Stomach smooth muscle (tissue), 2 donors: ENCODE results near the gene DNAH9.

ENCODE experiments used
- H3K27ac ChIP-seq: one replicate; pipeline ENCODE4 v1.7.0; 2013; ENCODE audit warnings: mild to moderate bottlenecking, low read length, inconsistent platforms
- H3K27me3 ChIP-seq, 2 donors: one replicate each; pipeline ENCODE4 v1.7.0; 2013; ENCODE audit warnings: low read length in 2 of 2; ENCODE audit not compliant: insufficient read depth in 2 of 2, control insufficient read depth in 1 of 2
- H3K36me3 ChIP-seq, 2 donors: one replicate each; pipeline ENCODE4 v1.7.0; 2013; ENCODE audit warnings: low read length in 2 of 2; ENCODE audit not compliant: control insufficient read depth in 2 of 2, insufficient read depth in 2 of 2
- H3K4me1 ChIP-seq: one replicate; pipeline ENCODE4 v1.7.0; 2013; ENCODE audit warnings: low read length; ENCODE audit not compliant: control insufficient read depth, insufficient read depth
- H3K4me3 ChIP-seq, 2 donors: one replicate each; pipeline ENCODE4 v1.7.0; 2013; ENCODE audit warnings: low read length in 2 of 2
- H3K9ac ChIP-seq, 2 donors: one replicate each; pipeline ENCODE4 v1.7.0; 2013; ENCODE audit warnings: low read length in 2 of 2, mild to moderate bottlenecking in 1 of 2
- H3K9me3 ChIP-seq, 2 donors: one replicate each; pipeline ENCODE4 v1.7.0; 2013; ENCODE audit warnings: low read length in 2 of 2; ENCODE audit not compliant: control insufficient read depth in 2 of 2
- donor health status: healthy.
- donor health status: Pancreatic carcinoma.

DNAH9 gene

DNA sequence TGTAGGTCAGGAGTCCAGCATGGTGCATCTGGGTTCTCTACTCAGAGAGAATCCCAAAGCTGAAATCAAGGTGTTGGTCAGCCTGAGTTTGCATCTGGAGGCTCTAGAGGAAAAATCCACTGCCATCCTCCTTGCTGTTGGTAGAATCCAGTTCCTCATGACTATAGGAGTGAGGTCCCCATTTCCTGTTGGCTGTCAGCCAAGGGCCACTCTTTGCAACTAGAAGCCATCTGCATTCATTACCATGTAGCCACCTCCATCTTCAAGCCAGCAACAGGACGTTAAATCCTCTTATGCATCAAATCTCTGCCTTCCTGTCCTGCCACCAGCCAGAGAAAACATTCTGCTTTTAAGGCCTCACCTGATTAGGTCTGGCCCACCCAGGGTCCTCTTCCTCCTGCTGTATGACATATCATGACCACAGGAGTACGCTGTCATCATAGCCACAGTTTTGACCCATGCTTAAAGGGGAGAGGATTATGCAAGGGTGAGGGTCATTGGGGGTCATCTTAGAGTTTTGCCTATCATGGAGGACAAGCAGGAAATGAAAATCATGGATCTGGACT lies 40.5 kb downstream of the DNAH9 start:
- Histone ChIP-seq H3K4me1 (no peaks in the 10 kb centered on the region), H3K9me3 (no peaks in the 10 kb centered on the region), H3K36me3 (no peaks in the 10 kb centered on the region), H3K27ac (no peak overlapping the region), H3K27me3 (peaks cover 0 to 2% of the 10 kb centered on the region in 2 donors), H3K9ac (no peak overlapping the region), H3K4me3 (no peak overlapping the region)

DNA sequence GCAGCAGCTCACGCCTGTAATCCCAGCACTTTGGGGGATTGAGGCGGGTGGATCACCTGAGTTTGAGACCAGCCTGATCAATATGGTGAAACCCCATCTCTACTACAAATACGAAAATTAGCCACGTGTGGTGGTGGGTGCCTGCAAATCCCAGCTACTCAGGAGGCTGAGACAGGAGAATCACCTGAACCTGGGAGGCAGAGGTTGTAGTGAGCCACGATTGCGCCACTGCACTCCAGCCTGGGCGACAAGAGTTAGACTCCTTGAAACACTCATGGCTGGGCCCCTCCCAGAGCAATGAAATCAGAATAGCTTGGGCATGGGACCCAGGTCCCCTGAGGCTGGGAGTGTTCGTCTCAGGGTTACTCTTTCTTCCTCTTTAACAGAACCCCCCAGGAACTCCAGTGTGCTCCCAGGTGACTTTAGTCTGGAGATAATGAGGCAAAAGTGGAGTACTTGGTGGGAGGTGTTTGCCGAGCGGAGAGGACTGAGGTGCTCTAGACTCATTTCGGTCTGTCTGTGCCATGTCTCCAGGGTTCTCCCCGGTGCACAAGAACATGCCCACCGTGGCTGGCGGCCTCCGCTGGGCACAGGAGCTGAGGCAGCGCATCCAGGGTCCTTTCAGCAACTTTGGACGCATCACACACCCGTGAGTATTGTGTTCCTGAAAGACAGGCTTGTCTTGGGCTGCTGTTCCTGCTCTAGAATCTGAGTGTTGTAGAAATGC lies 41.6 kb downstream of the DNAH9 start:
- peaks cover 0 to 2% of the 10 kb centered on the region in 2 donors for H3K27me3 ChIP-seq
- no peak overlapping the region for H3K9ac ChIP-seq
- no peak overlapping the region for H3K27ac ChIP-seq
- no peaks in the 10 kb centered on the region for H3K36me3 ChIP-seq
- peaks cover 3% of the 10 kb centered on the region for H3K4me1 ChIP-seq
- H3K9me3 ChIP-seq: no peaks in the 10 kb centered on the region
- H3K4me3 ChIP-seq: no peak overlapping the region

GRCh38 chr17:11640463-11640814 lies 42.2 kb downstream of the DNAH9 start:
- H3K4me1 ChIP-seq: peaks cover 3% of the 10 kb centered on the region
- no peaks in the 10 kb centered on the region for H3K9me3 ChIP-seq
- H3K4me3 ChIP-seq: no peak overlapping the region

DNA sequence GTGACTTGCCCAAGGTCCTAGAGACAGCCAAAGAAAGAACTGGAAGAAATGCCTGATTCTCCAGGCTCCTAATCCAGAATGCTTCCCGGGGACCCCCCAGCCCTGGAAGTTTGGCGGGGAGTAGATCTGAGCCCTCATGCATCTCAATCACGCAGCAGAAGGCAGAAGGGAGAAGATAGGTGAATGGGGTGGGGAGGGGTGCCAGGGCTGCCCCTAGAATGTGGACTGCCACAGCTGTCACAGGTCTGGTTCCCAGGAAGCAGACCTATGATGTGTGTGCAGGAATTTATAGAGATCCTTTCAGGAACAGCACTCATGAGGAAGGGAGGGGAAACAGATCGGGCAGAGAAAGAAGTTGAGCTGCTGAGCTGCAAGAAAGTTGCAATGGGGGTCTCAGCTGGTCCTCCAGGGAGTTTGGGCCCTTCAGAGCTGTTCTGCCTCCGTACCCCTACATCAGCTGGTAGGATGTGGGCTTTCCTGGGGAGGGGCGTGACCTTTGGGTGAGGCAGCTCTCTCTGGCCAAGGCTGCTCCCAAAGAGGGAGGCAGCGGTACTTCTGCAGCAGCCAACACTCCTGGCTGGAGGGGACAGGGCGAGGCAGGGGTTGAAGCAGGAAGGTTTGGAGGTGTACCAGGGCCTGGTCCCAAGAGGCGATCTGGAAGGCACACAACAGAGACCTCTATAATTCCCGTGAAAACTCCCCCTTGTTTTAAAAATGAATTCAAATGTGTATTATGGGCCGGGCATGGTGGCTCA lies 43.4 kb downstream of the DNAH9 start:
- Histone ChIP-seq H3K27me3 (peaks cover 0 to 4% of the 10 kb centered on the region in 2 donors), H3K4me1 (peaks cover 3% of the 10 kb centered on the region), H3K9me3 (no peaks in the 10 kb centered on the region), H3K4me3 (no peak overlapping the region), H3K9ac (no peak overlapping the region), H3K36me3 (no peaks in the 10 kb centered on the region), H3K27ac (no peak overlapping the region)

More at GRCh38 chr17:11640463-11640814, 42.2 kb downstream of the DNAH9 start:
- Histone ChIP-seq H3K27ac (no peak overlapping the region), H3K27me3 (peaks cover 0 to 3% of the 10 kb centered on the region in 2 donors), H3K9ac (no peak overlapping the region), H3K36me3 (no peaks in the 10 kb centered on the region)

DNA sequence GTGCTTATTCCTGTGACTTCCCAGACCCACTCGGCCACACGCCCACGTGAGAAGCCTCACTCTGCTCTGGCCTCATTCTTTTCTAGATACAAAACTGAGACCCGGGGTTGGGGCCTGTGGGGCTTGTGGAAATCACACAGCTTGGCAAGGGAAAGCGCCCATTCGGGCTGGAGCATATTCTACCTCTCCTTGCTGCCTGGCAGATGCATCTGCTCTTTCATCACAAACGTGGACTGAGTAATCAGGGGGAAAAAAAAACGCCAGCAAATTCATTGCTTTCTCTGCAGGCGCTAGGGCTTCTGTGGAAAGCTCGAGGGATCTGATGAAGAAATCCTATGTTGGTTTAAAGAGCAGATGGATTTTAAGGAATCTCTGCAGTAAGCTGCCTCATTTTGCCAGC lies 44.4 kb downstream of the DNAH9 start:
- no peak overlapping the region for H3K27ac ChIP-seq
- H3K9ac ChIP-seq: no peak overlapping the region
- H3K9me3 ChIP-seq: no peaks in the 10 kb centered on the region
- H3K27me3 ChIP-seq: peaks cover 0 to 4% of the 10 kb centered on the region in 2 donors
- H3K36me3 ChIP-seq: no peaks in the 10 kb centered on the region
- H3K4me1 ChIP-seq: peaks cover 3% of the 10 kb centered on the region
- H3K4me3 ChIP-seq: no peak overlapping the region

GRCh38 chr17:11643851-11644250 lies 45.6 kb downstream of the DNAH9 start:
- peaks cover 0 to 4% of the 10 kb centered on the region in 2 donors for H3K27me3 ChIP-seq
- H3K4me1 ChIP-seq: peaks cover 3% of the 10 kb centered on the region
- H3K4me3 ChIP-seq: no peak overlapping the region
- no peak overlapping the region for H3K27ac ChIP-seq
- no peaks in the 10 kb centered on the region for H3K36me3 ChIP-seq
- no peak overlapping the region for H3K9ac ChIP-seq
- H3K9me3 ChIP-seq: no peaks in the 10 kb centered on the region

- Histone ChIP-seq H3K9me3 (no peaks in the 10 kb centered on the region), H3K27ac (no peak overlapping the region), H3K4me3 (no peak overlapping the region), H3K36me3 (no peaks in the 10 kb centered on the region), H3K27me3 (peaks cover 0 to 4% of the 10 kb centered on the region in 2 donors), H3K9ac (no peak overlapping the region), H3K4me1 (peaks cover 3% of the 10 kb centered on the region)
Measured at GRCh38 chr17:11644265-11645212, 46.3 kb downstream of the DNAH9 start.

DNA sequence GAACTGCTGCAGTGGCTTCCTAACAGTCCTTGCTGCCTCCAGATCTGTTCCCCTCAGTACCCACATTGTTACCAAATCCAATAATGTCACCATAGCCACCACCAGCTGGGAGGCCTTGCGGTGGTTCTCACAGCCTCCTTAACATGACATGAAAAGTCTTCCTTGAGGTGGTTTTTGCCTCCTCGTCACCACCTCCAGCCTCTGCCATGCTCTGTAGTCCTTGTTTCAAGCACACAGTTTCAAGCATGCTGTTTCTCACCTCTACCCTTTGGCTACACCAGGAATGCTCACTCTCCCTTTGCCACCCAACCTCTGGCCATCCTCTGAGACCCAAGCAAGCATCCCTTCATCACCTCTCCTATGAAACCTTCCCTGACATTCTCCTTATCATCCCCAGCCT lies 47.2 kb downstream of the DNAH9 start:
- Histone ChIP-seq H3K4me3 (no peak overlapping the region), H3K9me3 (no peaks in the 10 kb centered on the region), H3K27me3 (peaks cover 0 to 4% of the 10 kb centered on the region in 2 donors), H3K9ac (no peak overlapping the region), H3K36me3 (no peaks in the 10 kb centered on the region), H3K4me1 (peaks cover 3% of the 10 kb centered on the region), H3K27ac (no peak overlapping the region)

- Histone ChIP-seq H3K9me3 (no peaks in the 10 kb centered on the region), H3K27me3 (no peaks in the 10 kb centered on the region), H3K9ac (no peak overlapping the region), H3K4me3 (no peak overlapping the region), H3K4me1 (no peaks in the 10 kb centered on the region), H3K36me3 (no peaks in the 10 kb centered on the region), H3K27ac (no peak overlapping the region)
Measured at GRCh38 chr17:11651089-11651488, 52.8 kb downstream of the DNAH9 start.

GRCh38 chr17:11668618-11669017 lies 70.3 kb downstream of the DNAH9 start:
- no peak overlapping the region for H3K4me3 ChIP-seq
- no peak overlapping the region for H3K9ac ChIP-seq
- no peaks in the 10 kb centered on the region for H3K4me1 ChIP-seq
- no peaks in the 10 kb centered on the region for H3K36me3 ChIP-seq
- no peaks in the 10 kb centered on the region for H3K9me3 ChIP-seq
- peaks cover 0 to 2% of the 10 kb centered on the region in 2 donors for H3K27me3 ChIP-seq
- H3K27ac ChIP-seq: no peak overlapping the region
